SK-N-SH (cell line): ENCODE data around the gene UVRAG. TPM values are rescaled to one million over a fixed set of nuclear protein-coding genes. Genes with fewer than 3 reads are reported as not detected.

Experiments used
- CTCF ChIA-PET: fragments of 300-600, 350-600 bp; formaldehyde crosslinking; extraction: SDS; loops from one replicate; lab custom pipeline; 2021; lab: Yijun Ruan, JAX
- POLR2A ChIA-PET: fragments of 350-600 bp; sonication (Branson Sonifier 250); formaldehyde crosslinking; extraction: SDS; loops from one replicate; lab custom pipeline; 2020; ENCODE audit warnings: antibody characterized with exemption, inconsistent platforms; lab: Yijun Ruan, JAX
- DNase-seq: peaks from one replicate; pipeline ENCODE4 v3.0.0; 2012
- H2AFZ ChIP-seq: fragments of 200-600 bp; sonication (generic); 2 replicates; pipeline ENCODE4 v1.8.1; 2016; ENCODE audit warnings: antibody characterized with exemption, mild to moderate bottlenecking, low read depth
- H3F3A ChIP-seq: fragments of 200-600 bp; sonication (generic); replicated peaks from 2 replicates; pipeline ENCODE3; 2016; ENCODE audit warnings: antibody characterized with exemption, mild to moderate bottlenecking; ENCODE audit not compliant: insufficient read depth
- H3K27ac ChIP-seq, 2 experiments: fragments of 200-500 bp in 1 of 2; fragments of 200-600 bp in 1 of 2; sonication (Bioruptor generic) in 1 of 2; sonication (generic), shearing (Covaris generic) in 1 of 2; 2 replicates each; pipeline versions ENCODE4 v1.5.1 to v1.6.1; 2014 to 2016; ENCODE audit warnings: low read depth in 2 of 2, inconsistent platforms in 1 of 2, low read length in 1 of 2, mild to moderate bottlenecking in 1 of 2, mixed read lengths in 1 of 2
- H3K27me3 ChIP-seq: fragments of 200-600 bp; sonication (generic), shearing (Covaris generic); 2 replicates; pipeline ENCODE4 v1.6.1; 2016; ENCODE audit warnings: mixed run types; ENCODE audit not compliant: insufficient read depth
- H3K36me3 ChIP-seq, 2 experiments: fragments of 200-500 bp in 1 of 2; fragments of 200-600 bp in 1 of 2; sonication (Bioruptor generic) in 1 of 2; sonication (generic) in 1 of 2; replicated peaks in 1 of 2; 2 replicates each; pipeline versions ENCODE3 to v1.5.1; 2014 to 2016; ENCODE audit warnings: low read length in 1 of 2, mild to moderate bottlenecking in 1 of 2; ENCODE audit not compliant: insufficient read depth in 2 of 2, control insufficient read depth in 1 of 2
- H3K4me1 ChIP-seq, 2 experiments: fragments of 200-500 bp in 1 of 2; fragments of 200-600 bp in 1 of 2; sonication (Bioruptor generic) in 1 of 2; sonication (generic), shearing (Covaris generic) in 1 of 2; 2 replicates each; pipeline versions ENCODE4 v1.5.1 to v1.6.1; 2014 to 2016; ENCODE audit warnings: low read depth in 1 of 2, low read length in 1 of 2, mixed run types in 1 of 2; ENCODE audit not compliant: insufficient read depth in 2 of 2, control insufficient read depth in 1 of 2
- H3K4me2 ChIP-seq: fragments of 200-600 bp; sonication (generic), shearing (Covaris generic); 2 replicates; pipeline ENCODE4 v1.6.1; 2017; ENCODE audit warnings: mixed run types
- H3K4me3 ChIP-seq, 2 experiments: fragments of 200-500 bp in 1 of 2; fragments of 200-600 bp in 1 of 2; sonication (Bioruptor generic) in 1 of 2; sonication (generic), shearing (Covaris generic) in 1 of 2; 2 replicates each; pipeline versions ENCODE4 v1.5.1 to v1.8.1; 2014 to 2016; ENCODE audit warnings: low read depth in 2 of 2, inconsistent platforms in 1 of 2, low read length in 1 of 2, mild to moderate bottlenecking in 1 of 2, mixed read lengths in 1 of 2, moderate library complexity in 1 of 2
- H3K79me2 ChIP-seq: fragments of 200-600 bp; sonication (generic); 2 replicates; pipeline ENCODE4 v1.8.1; 2017; ENCODE audit warnings: mild to moderate bottlenecking; ENCODE audit not compliant: insufficient read depth
- H3K9ac ChIP-seq: fragments of 200-600 bp; sonication (generic); 2 replicates; pipeline ENCODE4 v1.6.1; 2017; ENCODE audit warnings: mixed run types
- H3K9me2 ChIP-seq: fragments of 200-600 bp; sonication (generic); 2 replicates; pipeline ENCODE4 v1.6.1; 2017; ENCODE audit warnings: mixed run types
- H3K9me3 ChIP-seq: fragments of 200-600 bp; sonication (generic); 2 replicates; pipeline ENCODE4 v1.6.1; 2017; ENCODE audit warnings: mixed run types, mild to moderate bottlenecking, moderate library complexity
- H4K20me1 ChIP-seq: fragments of 200-600 bp; sonication (generic); 2 replicates; pipeline ENCODE4 v1.6.1; 2017; ENCODE audit warnings: mild to moderate bottlenecking, mixed run types; ENCODE audit not compliant: insufficient read depth
- CHD2 ChIP-seq: fragments of 150-350 bp; IDR thresholded peaks from 2 replicates; pipeline ENCODE4 v1.6.1; 2018; ENCODE audit warnings: low read length; ENCODE audit not compliant: partially characterized antibody
- ELF1 ChIP-seq: IDR thresholded peaks from 2 replicates; pipeline ENCODE4 v1.4.0; 2012
- EP300 ChIP-seq, 2 experiments: IDR thresholded peaks; 2 replicates each; pipeline versions ENCODE4 v1.4.0 to v1.6.1; 2012; ENCODE audit warnings: borderline replicate concordance in 1 of 2, low read depth in 1 of 2, low read length in 1 of 2
- FOXJ3 ChIP-seq: sonication (generic); formaldehyde crosslinking; IDR thresholded peaks from 2 replicates; pipeline ENCODE4 v1.5.1; 2020; ENCODE audit warnings: mild to moderate bottlenecking, missing genetic modification reagents
- FOXM1 ChIP-seq: IDR thresholded peaks from 2 replicates; pipeline ENCODE4 v1.4.0; 2012; ENCODE audit warnings: low read depth, mild to moderate bottlenecking
- JUND ChIP-seq: IDR thresholded peaks from 2 replicates; pipeline ENCODE4 v1.4.0; 2012
- NFIC ChIP-seq: IDR thresholded peaks from 2 replicates; pipeline ENCODE4 v1.4.0; 2012; ENCODE audit warnings: borderline replicate concordance
- NRF1 ChIP-seq: IDR thresholded peaks from 2 replicates; pipeline ENCODE4 v1.6.1; 2012; ENCODE audit warnings: low read depth, mild to moderate bottlenecking, low read length
- POLR2AphosphoS5 ChIP-seq: IDR thresholded peaks from 2 replicates; pipeline ENCODE4 v1.6.1; 2012; ENCODE audit warnings: low read depth, low read length
- RAD21 ChIP-seq: IDR thresholded peaks from 2 replicates; pipeline ENCODE4 v1.6.1; 2012; ENCODE audit warnings: mild to moderate bottlenecking, low read length
- RCOR1 ChIP-seq: fragments of 150-350 bp; IDR thresholded peaks from 2 replicates; pipeline ENCODE4 v1.6.1; 2017; ENCODE audit warnings: antibody characterized with exemption, low read length
- TAF1 ChIP-seq: IDR thresholded peaks from 2 replicates; pipeline ENCODE4 v1.6.1; 2012; ENCODE audit warnings: low read depth, mild to moderate bottlenecking, low read length, moderate library complexity, borderline replicate concordance
- USF1 ChIP-seq: IDR thresholded peaks from 2 replicates; pipeline ENCODE4 v1.4.0; 2012; ENCODE audit warnings: low read depth, borderline replicate concordance
- WGBS: methylation state at CpG from one replicate; pipeline ENCODE4 v1.1.6; 2017; ENCODE audit warnings: low lambda C conversion rate; 5-methylcytosine and 5-hydroxymethylcytosine counted together
- polyA plus RNA-seq, 3 experiments: library from polyadenylated mRNA; depleted of rRNA; stranded (reverse); fragments of >200 nt; gene quantifications; 2 replicates each; pipeline ENCODE4 v1.2.3, GENCODE V29; 2012
- TF ChIP-seq, protein P1 (sequence below): IDR thresholded peaks from 2 replicates; pipeline ENCODE4; 2012
- TF ChIP-seq, protein P2 (sequence below): IDR thresholded peaks from 2 replicates; pipeline ENCODE4 v1.6.1; 2012; ENCODE audit warnings: mild to moderate bottlenecking, low read depth, low read length, moderate library complexity

UVRAG gene
- polyA plus RNA-seq, 1 of the 3 experiments (the other 2 are of a cell fraction) = 5.8 TPM

DNA sequence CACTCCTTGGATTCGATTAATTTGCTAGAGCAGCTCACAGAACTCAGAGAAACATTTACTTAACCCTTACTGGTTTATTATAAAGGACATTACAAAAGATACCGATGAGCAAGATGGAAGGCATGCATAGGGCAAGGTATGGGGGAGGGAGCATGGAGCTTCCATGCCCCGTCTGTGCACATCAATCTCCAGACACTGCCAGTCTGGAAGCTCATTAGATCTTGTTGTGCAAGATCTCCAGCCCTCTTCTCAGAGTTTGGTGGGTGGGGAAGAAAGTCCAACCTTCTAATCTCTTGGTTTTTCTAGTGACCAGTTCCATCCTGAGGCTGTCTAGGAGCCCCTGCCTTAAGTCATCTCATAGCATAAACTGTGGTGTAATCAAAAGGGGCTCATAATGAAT lies 190.7 kb downstream of the UVRAG start (continued):
- TF ChIP-seq, protein P1, sequence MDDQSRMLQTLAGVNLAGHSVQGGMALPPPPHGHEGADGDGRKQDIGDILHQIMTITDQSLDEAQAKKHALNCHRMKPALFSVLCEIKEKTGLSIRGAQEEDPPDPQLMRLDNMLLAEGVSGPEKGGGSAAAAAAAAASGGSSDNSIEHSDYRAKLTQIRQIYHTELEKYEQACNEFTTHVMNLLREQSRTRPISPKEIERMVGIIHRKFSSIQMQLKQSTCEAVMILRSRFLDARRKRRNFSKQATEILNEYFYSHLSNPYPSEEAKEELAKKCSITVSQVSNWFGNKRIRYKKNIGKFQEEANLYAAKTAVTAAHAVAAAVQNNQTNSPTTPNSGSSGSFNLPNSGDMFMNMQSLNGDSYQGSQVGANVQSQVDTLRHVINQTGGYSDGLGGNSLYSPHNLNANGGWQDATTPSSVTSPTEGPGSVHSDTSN = no peak

DNA sequence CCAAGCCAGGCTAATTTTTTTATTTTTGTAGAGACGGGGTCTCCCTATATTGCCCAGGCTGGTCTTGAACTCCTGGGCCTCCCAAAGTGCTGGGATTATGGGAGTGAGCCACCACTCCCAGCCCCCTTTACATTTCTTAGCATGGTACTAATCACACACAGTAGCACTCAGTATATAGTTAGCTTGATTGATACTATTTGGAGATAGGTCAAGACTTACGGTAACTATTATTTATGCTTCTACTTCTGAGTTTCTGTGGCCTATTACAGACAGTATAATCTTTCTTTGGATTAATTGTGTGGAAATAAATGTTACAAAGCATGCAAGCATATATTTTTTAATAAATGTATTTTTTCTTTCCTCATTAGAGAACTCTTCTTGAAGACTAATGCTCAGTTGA lies 192.2 kb downstream of the UVRAG start:
- ChIA-PET POLR2A (no interaction called here), CTCF (no interaction called here)
- H3F3A ChIP-seq = peaks cover 29% of the 10 kb centered on the region
- DNase-seq = no peak
- WGBS = 69% methylated on average over 2 of the region's 2 CpGs
- H3K27ac ChIP-seq = peak overlapping the region in 1 of 2 experiments; percentile 80; a peak in 2 of 4 replicates
- H3K36me3 ChIP-seq = peaks cover 10 to 23% of the 10 kb centered on the region in 2 experiments
- H3K9me3 ChIP-seq = peaks cover 2% of the 10 kb centered on the region; the same call in 1 of the 2 replicates
- no peaks in the 10 kb centered on the region for H3K27me3 ChIP-seq
- H3K4me1 ChIP-seq = peaks cover 0 to 14% of the 10 kb centered on the region in 2 experiments; a peak in 2 of 4 replicates
- no peak overlapping the region for H2AFZ ChIP-seq
- H3K9ac ChIP-seq = peak overlapping the region; percentile 24; the same call in 1 of the 2 replicates
- peak overlapping the region; percentile 50; the same call in 1 of the 2 replicates for H3K4me2 ChIP-seq
- H4K20me1 ChIP-seq = peaks cover 6% of the 10 kb centered on the region
- H3K79me2 ChIP-seq = no peaks in the 10 kb centered on the region
- H3K4me3 ChIP-seq = no peak overlapping the region
- no peaks in the 10 kb centered on the region for H3K9me2 ChIP-seq
- no peak for TF ChIP-seq NRF1
- no peak for TF ChIP-seq RCOR1
- TF ChIP-seq ELF1 = no peak
- TF ChIP-seq FOXM1 = no peak
- no peak for TF ChIP-seq JUND
- TF ChIP-seq EP300 (IDR thresholded peaks at IDR 0.05; ENCODE audit: borderline replicate concordance in 1 of 2, low read depth in 1 of 2, low read length in 1 of 2) = no peak
- TF ChIP-seq TAF1 = no peak
- TF ChIP-seq FOXJ3 (CRISPR knock-in tag) = no peak
- TF ChIP-seq USF1 = no peak
- no peak for TF ChIP-seq POLR2AphosphoS5
- no peak for TF ChIP-seq NFIC
- no peak for TF ChIP-seq RAD21
- TF ChIP-seq, protein P2, sequence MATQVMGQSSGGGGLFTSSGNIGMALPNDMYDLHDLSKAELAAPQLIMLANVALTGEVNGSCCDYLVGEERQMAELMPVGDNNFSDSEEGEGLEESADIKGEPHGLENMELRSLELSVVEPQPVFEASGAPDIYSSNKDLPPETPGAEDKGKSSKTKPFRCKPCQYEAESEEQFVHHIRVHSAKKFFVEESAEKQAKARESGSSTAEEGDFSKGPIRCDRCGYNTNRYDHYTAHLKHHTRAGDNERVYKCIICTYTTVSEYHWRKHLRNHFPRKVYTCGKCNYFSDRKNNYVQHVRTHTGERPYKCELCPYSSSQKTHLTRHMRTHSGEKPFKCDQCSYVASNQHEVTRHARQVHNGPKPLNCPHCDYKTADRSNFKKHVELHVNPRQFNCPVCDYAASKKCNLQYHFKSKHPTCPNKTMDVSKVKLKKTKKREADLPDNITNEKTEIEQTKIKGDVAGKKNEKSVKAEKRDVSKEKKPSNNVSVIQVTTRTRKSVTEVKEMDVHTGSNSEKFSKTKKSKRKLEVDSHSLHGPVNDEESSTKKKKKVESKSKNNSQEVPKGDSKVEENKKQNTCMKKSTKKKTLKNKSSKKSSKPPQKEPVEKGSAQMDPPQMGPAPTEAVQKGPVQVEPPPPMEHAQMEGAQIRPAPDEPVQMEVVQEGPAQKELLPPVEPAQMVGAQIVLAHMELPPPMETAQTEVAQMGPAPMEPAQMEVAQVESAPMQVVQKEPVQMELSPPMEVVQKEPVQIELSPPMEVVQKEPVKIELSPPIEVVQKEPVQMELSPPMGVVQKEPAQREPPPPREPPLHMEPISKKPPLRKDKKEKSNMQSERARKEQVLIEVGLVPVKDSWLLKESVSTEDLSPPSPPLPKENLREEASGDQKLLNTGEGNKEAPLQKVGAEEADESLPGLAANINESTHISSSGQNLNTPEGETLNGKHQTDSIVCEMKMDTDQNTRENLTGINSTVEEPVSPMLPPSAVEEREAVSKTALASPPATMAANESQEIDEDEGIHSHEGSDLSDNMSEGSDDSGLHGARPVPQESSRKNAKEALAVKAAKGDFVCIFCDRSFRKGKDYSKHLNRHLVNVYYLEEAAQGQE = no peak
- no peak for TF ChIP-seq CHD2
